DND-41 (cell line): Measurements from ENCODE around the gene FOXP4.

ENCODE experiments used
- CTCF ChIP-seq: IDR thresholded peaks from 2 replicates; pipeline ENCODE4 v1.5.1; 2012; ENCODE audit warnings: borderline replicate concordance, low read length, moderate library complexity, mild to moderate bottlenecking; ENCODE audit not compliant: poor library complexity, severe bottlenecking; ENCODE audit errors: extremely low read depth
- EZH2 ChIP-seq: IDR thresholded peaks from 3 replicates; pipeline ENCODE4 v1.6.1; 2012; ENCODE audit warnings: borderline replicate concordance, low read depth, mild to moderate bottlenecking, moderate library complexity, low read length, inconsistent platforms; ENCODE audit not compliant: severe bottlenecking

DNA sequence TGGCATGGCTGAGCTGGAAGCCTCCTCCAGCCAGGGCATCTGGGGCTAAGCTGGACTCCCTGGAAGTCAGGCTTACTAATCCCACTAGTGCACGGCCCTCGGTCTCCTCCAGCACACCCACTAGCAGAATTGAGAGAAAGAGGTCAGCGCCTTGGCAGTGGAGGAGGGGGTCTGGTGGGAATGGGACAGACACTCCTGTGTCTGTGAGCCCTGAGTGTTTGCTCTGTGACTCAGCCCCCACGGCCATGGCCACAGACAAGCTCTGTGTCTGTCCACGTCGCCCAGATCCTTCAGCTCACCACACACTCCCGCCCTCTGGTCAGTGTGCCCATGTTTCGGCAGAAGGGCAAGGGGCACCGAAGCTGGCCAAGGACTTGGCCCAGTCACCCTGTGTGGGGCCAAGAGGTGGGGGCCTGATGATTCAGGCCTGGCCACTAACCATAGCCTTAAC is 100.9 kb downstream of the FOXP4 start:
- TF ChIP-seq CTCF (no peak), EZH2 (no peak)
